ENCODE measurements around the gene RHO. TPM values are rescaled to one million over a fixed set of nuclear protein-coding genes. Genes with fewer than 3 reads are reported as not detected.
"Not testable (repeated sequence)": the region's sequence is repeated elsewhere in the genome, so short reads cannot be mapped to it uniquely, and the experiment has no call there.

The RHO gene
- total RNA-seq, 4 donors from 2014 or later = not detected

- no peak overlapping the region for H3K4me3 ChIP-seq
- H3K36me3 ChIP-seq = peaks cover 0 to 98% (median 0%) of the 10 kb centered on the region in 3 donors
- no peak for DNase-seq (ENCODE audit: low spot score in 2 of 2)
- H3K9me3 ChIP-seq = no peaks in the 10 kb centered on the region
- H3K27ac ChIP-seq = no peak overlapping the region
- H3K27me3 ChIP-seq = no peaks in the 10 kb centered on the region
- TF ChIP-seq EP300 (IDR thresholded peaks at IDR 0.05) (no peak), POLR2A (IDR thresholded peaks at IDR 0.05) (no peak), CTCF (IDR thresholded peaks at IDR 0.05) (no peak)
- 93 to 96% methylated on average over 6 of the region's 6 CpGs for WGBS, 2 donors
- no peaks in the 10 kb centered on the region for H3K4me1 ChIP-seq
Measured at GRCh38 chr3:129514563-129514962, 13.9 kb upstream of the RHO start.

- H3K27me3 ChIP-seq; DNase-seq (ENCODE audit: low spot score in 2 of 2); H3K4me1 ChIP-seq; H3K9me3 ChIP-seq; H3K4me3 ChIP-seq; H3K27ac ChIP-seq: not testable (repeated sequence)
- WGBS, 2 donors = 90 to 97% methylated on average over 12 to 18 of the region's 25 CpGs
- peaks cover 0 to 98% (median 0%) of the 10 kb centered on the region in 3 donors for H3K36me3 ChIP-seq
Measured at GRCh38 chr3:129515108-129515820, 13.2 kb upstream of the RHO start.

- H3K36me3 ChIP-seq = peaks cover 0 to 95% (median 0%) of the 10 kb centered on the region in 3 donors
- H3K27me3 ChIP-seq = not testable (repeated sequence)
- WGBS, 2 donors = 83 to 89% methylated on average over 6 to 7 of the region's 7 CpGs
Measured at GRCh38 chr3:129515821-129516432, 12.5 kb upstream of the RHO start.

GRCh38 chr3:129517516-129517915, 10.9 kb upstream of the RHO start:
- TF ChIP-seq EP300 (IDR thresholded peaks at IDR 0.05) (no peak), CTCF (IDR thresholded peaks at IDR 0.05) (no peak), POLR2A (IDR thresholded peaks at IDR 0.05) (no peak)
- no peak overlapping the region for H3K27ac ChIP-seq
- no peaks in the 10 kb centered on the region for H3K27me3 ChIP-seq
- H3K4me1 ChIP-seq = no peaks in the 10 kb centered on the region
- WGBS, 2 donors = 86 to 94% methylated on average over 7 of the region's 7 CpGs
- no peak overlapping the region for H3K4me3 ChIP-seq
- H3K36me3 ChIP-seq = peaks cover 0 to 83% (median 0%) of the 10 kb centered on the region in 3 donors
- no peak for DNase-seq (ENCODE audit: low spot score in 2 of 2)
- no peaks in the 10 kb centered on the region for H3K9me3 ChIP-seq

More at GRCh38 chr3:129515821-129516432, 12.5 kb upstream of the RHO start:
- not testable (repeated sequence) for H3K4me1 ChIP-seq; H3K27ac ChIP-seq; H3K9me3 ChIP-seq; H3K4me3 ChIP-seq; DNase-seq (ENCODE audit: low spot score in 2 of 2)

GRCh38 chr3:129518038-129518561, 10.3 kb upstream of the RHO start:
- Histone ChIP-seq H3K4me3 (no peak overlapping the region), H3K9me3 (no peaks in the 10 kb centered on the region), H3K27ac (no peak overlapping the region), H3K36me3 (peaks cover 0 to 77% (median 0%) of the 10 kb centered on the region in 3 donors), H3K4me1 (no peaks in the 10 kb centered on the region), H3K27me3 (no peaks in the 10 kb centered on the region)
- no peak for DNase-seq (ENCODE audit: low spot score in 2 of 2)
- TF ChIP-seq CTCF (IDR thresholded peaks at IDR 0.05) (no peak), POLR2A (IDR thresholded peaks at IDR 0.05) (no peak), EP300 (IDR thresholded peaks at IDR 0.05) (no peak)
- 81 to 85% methylated on average over 6 of the region's 8 CpGs for WGBS, 2 donors

GRCh38 chr3:129518581-129518980, 9.9 kb upstream of the RHO start:
- no peaks in the 10 kb centered on the region for H3K9me3 ChIP-seq
- H3K4me1 ChIP-seq = no peaks in the 10 kb centered on the region
- no peak for TF ChIP-seq POLR2A (IDR thresholded peaks at IDR 0.05)
- no peak for TF ChIP-seq CTCF (IDR thresholded peaks at IDR 0.05)
- TF ChIP-seq EP300 (IDR thresholded peaks at IDR 0.05) = no peak
- WGBS, 2 donors = 95 to 97% methylated on average over 4 to 8 of the region's 8 CpGs
- H3K36me3 ChIP-seq = peaks cover 0 to 72% (median 0%) of the 10 kb centered on the region in 3 donors
- no peaks in the 10 kb centered on the region for H3K27me3 ChIP-seq
- H3K4me3 ChIP-seq = no peak overlapping the region
- no peak overlapping the region for H3K27ac ChIP-seq
- DNase-seq (ENCODE audit: low spot score in 2 of 2) = no peak
